ENCODE data around the gene MYPOP.

GRCh38 chr19:45860359-45861259 is 41.8 kb downstream of the MYPOP start:
- TF ChIP-seq CTCF (IDR thresholded peaks at IDR 0.05) = no peak
- no peak for TF ChIP-seq POLR2A (IDR thresholded peaks at IDR 0.05)
- TF ChIP-seq EP300 (IDR thresholded peaks at IDR 0.05) = no peak

Measured in tibial nerve (tissue), 4 donors.